Measurements from ENCODE around the gene TOGARAM2.

The TOGARAM2 gene

DNA sequence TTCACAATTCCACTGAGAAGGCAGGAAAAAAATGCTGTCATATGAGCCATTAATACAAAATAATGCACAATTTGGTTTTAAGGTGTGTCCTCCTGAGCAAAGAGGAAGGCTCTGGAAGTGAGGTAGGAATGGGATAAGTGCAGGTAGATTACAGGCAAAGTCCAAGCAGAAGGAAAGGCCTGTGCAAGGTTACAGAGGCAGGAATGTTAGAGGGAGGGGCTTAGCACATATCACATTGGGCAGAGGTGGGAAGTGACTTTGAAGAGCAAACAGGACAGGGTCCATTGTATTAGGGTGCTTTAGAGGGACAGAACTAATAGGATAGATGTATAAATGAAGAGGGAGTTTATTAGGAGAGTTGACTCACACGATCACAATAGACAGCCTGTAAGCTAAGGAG lies 119.5 kb downstream of the TOGARAM2 start:
- no peaks in the 10 kb centered on the region for H3K9me3 Mint-ChIP-seq
- H3K4me1 Mint-ChIP-seq (ENCODE audit: low read depth), result no peaks in the 10 kb centered on the region
- H3K4me3 Mint-ChIP-seq, result no peak overlapping the region
- no peaks in the 10 kb centered on the region for H3K27me3 Mint-ChIP-seq
- no peaks in the 10 kb centered on the region for H3K36me3 Mint-ChIP-seq (ENCODE audit: low read depth)
- H3K27ac Mint-ChIP-seq, result no peak overlapping the region
